PFSK-1 (cell line): Measurements from ENCODE around the gene FAM3A.

Source experiments
- FOXP2 ChIP-seq: optimal IDR thresholded peaks from 2 replicates; pipeline ENCODE3; 2011; ENCODE audit warnings: borderline replicate concordance, control low read depth, inconsistent platforms; ENCODE audit not compliant: insufficient read depth; ENCODE audit errors: extremely low read length, extremely low read depth
- POLR2AphosphoS5 ChIP-seq: IDR thresholded peaks from 2 replicates; pipeline ENCODE4 v1.6.1; 2012; ENCODE audit warnings: low read depth, mild to moderate bottlenecking, control low read depth, low read length, moderate library complexity
- REST ChIP-seq, 2 experiments: IDR thresholded peaks; 2 replicates each; pipeline versions ENCODE4 v1.6.1 to v1.8.0; 2011 to 2012; ENCODE audit warnings: low read depth in 2 of 2, low read length in 2 of 2, control low read depth in 1 of 2, inconsistent platforms in 1 of 2, mild to moderate bottlenecking in 1 of 2, moderate library complexity in 1 of 2; ENCODE audit not compliant: insufficient read depth in 1 of 2
- SIN3A ChIP-seq: IDR thresholded peaks from 2 replicates; pipeline ENCODE4 v1.6.1; 2012; ENCODE audit warnings: mild to moderate bottlenecking, low read length, moderate library complexity, borderline replicate concordance; ENCODE audit not compliant: insufficient read depth
- TAF1 ChIP-seq: IDR thresholded peaks from 2 replicates; pipeline ENCODE4 v1.6.1; 2012; ENCODE audit warnings: low read length, control low read depth, borderline replicate concordance; ENCODE audit not compliant: insufficient read depth

Gene FAM3A

GRCh38 chrX:154489182-154489581 is 26.9 kb downstream of the FAM3A start:
- TF ChIP-seq POLR2AphosphoS5 = no peak
- no peak for TF ChIP-seq TAF1
- TF ChIP-seq FOXP2 = no peak
- no peak for TF ChIP-seq SIN3A
- no peak for TF ChIP-seq REST (IDR thresholded peaks at IDR 0.05; ENCODE audit: insufficient read depth in 1 of 2, low read depth in 2 of 2, low read length in 2 of 2)

DNA sequence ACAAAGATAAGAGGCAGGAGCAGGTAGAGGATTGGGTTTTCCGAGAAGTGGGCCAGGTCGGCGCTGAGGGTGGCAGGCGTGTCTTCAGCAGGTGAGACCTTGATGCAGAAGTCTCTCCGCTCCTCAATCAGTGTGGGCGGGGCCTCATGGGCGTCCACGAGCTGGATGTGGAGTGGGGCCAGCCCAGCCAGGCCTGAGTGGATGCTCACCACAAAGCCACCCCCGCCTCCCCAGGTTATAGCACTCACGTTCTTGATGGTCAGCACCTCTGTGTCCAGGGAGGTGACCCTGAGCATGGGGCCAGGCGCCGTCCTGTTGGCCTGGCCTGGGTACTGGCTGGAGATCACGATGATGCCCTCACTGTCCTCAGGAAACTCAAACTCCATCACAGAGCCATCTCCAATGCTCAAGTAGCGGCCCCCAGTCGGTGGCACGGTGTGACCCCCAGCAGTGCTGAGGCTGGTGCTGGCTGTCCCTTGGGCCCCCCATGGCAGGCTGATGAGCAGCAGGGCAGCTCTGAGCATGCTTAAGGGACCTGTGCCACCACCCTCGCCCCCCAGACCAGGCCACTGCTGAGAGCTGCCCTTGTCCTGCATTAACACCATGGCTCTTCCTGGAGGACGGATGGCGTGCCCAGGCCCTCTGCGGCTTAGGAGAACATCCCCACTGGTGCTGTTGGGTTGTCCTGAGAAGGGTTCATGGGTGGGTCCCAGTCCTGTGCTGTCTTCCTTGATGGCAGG is 27.5 kb downstream of the FAM3A start:
- TF ChIP-seq TAF1 = no peak
- TF ChIP-seq REST (IDR thresholded peaks at IDR 0.05; ENCODE audit: insufficient read depth in 1 of 2, low read depth in 2 of 2, low read length in 2 of 2) = no peak
- no peak for TF ChIP-seq POLR2AphosphoS5
- no peak for TF ChIP-seq FOXP2
- TF ChIP-seq SIN3A = no peak

- no peak for TF ChIP-seq REST (IDR thresholded peaks at IDR 0.05; ENCODE audit: insufficient read depth in 1 of 2, low read depth in 2 of 2, low read length in 2 of 2)
- no peak for TF ChIP-seq FOXP2
- no peak for TF ChIP-seq SIN3A
- no peak for TF ChIP-seq TAF1
- no peak for TF ChIP-seq POLR2AphosphoS5
Observed at GRCh38 chrX:154487518-154488290, 28.3 kb downstream of the FAM3A start.

DNA sequence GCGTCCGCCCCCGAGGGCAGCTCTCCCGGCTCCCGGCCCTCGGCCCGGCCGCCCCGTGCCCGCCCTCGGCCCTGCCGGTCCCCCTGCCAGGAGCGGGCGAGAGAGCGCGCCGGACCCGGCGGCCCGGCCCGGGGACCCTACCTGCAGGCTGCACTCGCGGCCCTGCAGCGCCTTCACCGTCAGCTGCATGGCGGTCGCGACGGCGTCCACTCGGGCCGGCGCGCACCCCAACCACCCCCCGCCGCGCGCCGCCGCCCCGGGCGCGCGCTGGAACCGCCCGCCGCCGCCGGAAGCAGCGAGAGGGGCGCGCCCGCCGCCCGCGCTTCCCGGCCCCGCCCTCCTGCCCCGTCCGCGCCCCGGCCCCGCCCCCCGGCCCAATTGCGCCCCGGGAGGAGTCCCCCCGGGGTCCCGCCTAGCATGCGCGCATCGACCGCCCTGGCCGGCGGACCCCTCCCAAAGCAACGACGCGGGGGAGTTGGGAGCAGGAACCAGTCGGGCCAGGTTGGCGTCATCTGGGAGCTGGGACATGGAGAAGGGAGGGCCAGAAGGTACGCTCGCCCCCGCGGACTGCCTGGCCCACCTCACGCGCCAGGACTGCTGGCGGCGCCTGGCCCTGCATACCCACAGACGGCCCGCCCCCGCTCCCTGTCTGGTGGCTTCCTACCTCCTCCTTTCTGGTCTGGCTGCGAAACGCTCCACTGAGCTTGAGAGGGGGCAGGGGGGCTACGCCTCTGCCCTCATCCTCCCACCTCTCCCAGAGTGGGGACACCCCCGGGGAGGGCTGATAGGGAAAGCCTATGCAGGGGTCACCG is 29.4 kb downstream of the FAM3A start, which contains the start of gene UBL4A:
TSS of gene UBL4A (minus strand) at position 220 of the 812 bp plus-strand sequence. CDS start at position 189, 31 bp downstream.
- no peak for TF ChIP-seq FOXP2
- TF ChIP-seq REST (IDR thresholded peaks at IDR 0.05; ENCODE audit: insufficient read depth in 1 of 2, low read depth in 2 of 2, low read length in 2 of 2) = no peak
- TF ChIP-seq SIN3A = no peak
- TF ChIP-seq TAF1 = no peak
- TF ChIP-seq POLR2AphosphoS5 = 0 out of 2 replicates have a peak, but pooled peaks have one; percentile 21
